ENCODE results near the gene CCDC184.

The CCDC184 gene

DNA sequence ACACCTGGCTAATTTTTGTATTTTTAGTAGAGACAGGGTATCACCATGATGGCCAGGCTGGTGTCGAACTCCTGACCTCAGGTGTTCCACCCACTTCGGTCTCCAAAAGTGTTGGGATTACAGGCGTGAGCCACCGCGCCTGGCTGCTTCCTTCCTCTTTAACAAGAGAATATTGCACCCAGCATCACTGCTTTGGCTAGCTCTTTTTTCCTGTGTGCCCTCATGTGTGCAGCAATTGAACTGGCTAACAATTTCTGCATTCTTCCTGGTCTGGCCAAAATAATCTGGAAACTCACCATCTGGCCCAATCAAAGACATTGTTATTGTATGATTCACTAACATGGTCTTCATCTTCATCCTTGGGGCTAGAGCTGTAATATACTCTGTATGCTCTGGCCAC is 23.4 kb upstream of the CCDC184 start:
- Histone ChIP-seq H3K27me3 (ENCODE audit: control insufficient read depth, low read length) (no peaks in the 10 kb centered on the region), H4K20me1 (ENCODE audit: control insufficient read depth, insufficient read depth, low read depth, low read length) (no peaks in the 10 kb centered on the region), H3K4me1 (ENCODE audit: control insufficient read depth, low read length) (peaks cover 21% of the 10 kb centered on the region), H3K9me3 (ENCODE audit: control insufficient read depth, insufficient read depth, low read length) (no peaks in the 10 kb centered on the region), H3K9me2 (replicated peaks; ENCODE audit: control insufficient read depth, low read length) (no peaks in the 10 kb centered on the region), H3K4me3 (ENCODE audit: low read length) (no peak overlapping the region), H3K27ac (ENCODE audit: low read depth, low read length) (no peak overlapping the region), H3F3A (ENCODE audit: control insufficient read depth, insufficient read depth) (0 out of 2 replicates have a peak, but pooled peaks cover 2% of the 10 kb centered on the region), H3K4me2 (ENCODE audit: low read length) (no peak overlapping the region), H3K36me3 (ENCODE audit: control insufficient read depth, low read length) (no peaks in the 10 kb centered on the region), H3K79me2 (ENCODE audit: control insufficient read depth, low read length) (peaks cover 16% of the 10 kb centered on the region)
- no peak for TF ChIP-seq EZH2phosphoT487 (IDR thresholded peaks at IDR 0.05; ENCODE audit: borderline replicate concordance, low read length)
- TF ChIP-seq, protein P1, sequence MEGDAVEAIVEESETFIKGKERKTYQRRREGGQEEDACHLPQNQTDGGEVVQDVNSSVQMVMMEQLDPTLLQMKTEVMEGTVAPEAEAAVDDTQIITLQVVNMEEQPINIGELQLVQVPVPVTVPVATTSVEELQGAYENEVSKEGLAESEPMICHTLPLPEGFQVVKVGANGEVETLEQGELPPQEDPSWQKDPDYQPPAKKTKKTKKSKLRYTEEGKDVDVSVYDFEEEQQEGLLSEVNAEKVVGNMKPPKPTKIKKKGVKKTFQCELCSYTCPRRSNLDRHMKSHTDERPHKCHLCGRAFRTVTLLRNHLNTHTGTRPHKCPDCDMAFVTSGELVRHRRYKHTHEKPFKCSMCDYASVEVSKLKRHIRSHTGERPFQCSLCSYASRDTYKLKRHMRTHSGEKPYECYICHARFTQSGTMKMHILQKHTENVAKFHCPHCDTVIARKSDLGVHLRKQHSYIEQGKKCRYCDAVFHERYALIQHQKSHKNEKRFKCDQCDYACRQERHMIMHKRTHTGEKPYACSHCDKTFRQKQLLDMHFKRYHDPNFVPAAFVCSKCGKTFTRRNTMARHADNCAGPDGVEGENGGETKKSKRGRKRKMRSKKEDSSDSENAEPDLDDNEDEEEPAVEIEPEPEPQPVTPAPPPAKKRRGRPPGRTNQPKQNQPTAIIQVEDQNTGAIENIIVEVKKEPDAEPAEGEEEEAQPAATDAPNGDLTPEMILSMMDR (IDR thresholded peaks at IDR 0.05; ENCODE audit: low read depth, low read length, poor library complexity, severe bottlenecking), result no peak

DNA sequence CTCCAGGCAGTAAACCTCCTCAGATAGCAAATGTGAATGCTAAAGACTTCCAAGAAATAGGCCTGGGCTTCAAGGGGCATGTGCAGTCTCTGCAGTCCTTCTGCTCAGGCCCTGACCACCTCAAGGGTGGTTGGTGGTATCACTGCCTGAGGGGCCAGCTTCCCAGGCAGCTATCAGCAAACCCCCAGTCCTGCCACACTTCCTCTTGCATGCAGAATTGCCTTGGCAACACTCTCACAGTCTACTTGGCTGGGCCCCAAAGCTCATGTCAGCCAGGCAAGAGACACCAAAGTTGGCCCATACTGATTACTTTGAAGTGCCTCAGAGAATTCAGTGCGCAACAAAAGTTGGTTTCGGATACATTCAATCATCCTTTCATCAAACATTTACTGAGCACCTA is 22.6 kb upstream of the CCDC184 start:
- 0 out of 2 replicates have a peak, but pooled peaks cover 2% of the 10 kb centered on the region for H3F3A ChIP-seq (ENCODE audit: control insufficient read depth, insufficient read depth)
- no peak overlapping the region for H3K27ac ChIP-seq (ENCODE audit: low read depth, low read length)
- H3K36me3 ChIP-seq (ENCODE audit: control insufficient read depth, low read length), result no peaks in the 10 kb centered on the region
- H3K4me2 ChIP-seq (ENCODE audit: low read length), result no peak overlapping the region
- no peaks in the 10 kb centered on the region for H3K9me2 ChIP-seq (replicated peaks; ENCODE audit: control insufficient read depth, low read length)
- H3K4me3 ChIP-seq (ENCODE audit: low read length), result no peak overlapping the region
- H4K20me1 ChIP-seq (ENCODE audit: control insufficient read depth, insufficient read depth, low read depth, low read length), result no peaks in the 10 kb centered on the region
- no peaks in the 10 kb centered on the region for H3K9me3 ChIP-seq (ENCODE audit: control insufficient read depth, insufficient read depth, low read length)
- peaks cover 13% of the 10 kb centered on the region for H3K79me2 ChIP-seq (ENCODE audit: control insufficient read depth, low read length)
- H3K27me3 ChIP-seq (ENCODE audit: control insufficient read depth, low read length), result peaks cover 5% of the 10 kb centered on the region; the same call in 1 of the 2 replicates
- peaks cover 21% of the 10 kb centered on the region for H3K4me1 ChIP-seq (ENCODE audit: control insufficient read depth, low read length)
- TF ChIP-seq EZH2phosphoT487 (IDR thresholded peaks at IDR 0.05; ENCODE audit: borderline replicate concordance, low read length), result no peak
- TF ChIP-seq, protein P1 (IDR thresholded peaks at IDR 0.05; ENCODE audit: low read depth, low read length, poor library complexity, severe bottlenecking), result no peak

DNA sequence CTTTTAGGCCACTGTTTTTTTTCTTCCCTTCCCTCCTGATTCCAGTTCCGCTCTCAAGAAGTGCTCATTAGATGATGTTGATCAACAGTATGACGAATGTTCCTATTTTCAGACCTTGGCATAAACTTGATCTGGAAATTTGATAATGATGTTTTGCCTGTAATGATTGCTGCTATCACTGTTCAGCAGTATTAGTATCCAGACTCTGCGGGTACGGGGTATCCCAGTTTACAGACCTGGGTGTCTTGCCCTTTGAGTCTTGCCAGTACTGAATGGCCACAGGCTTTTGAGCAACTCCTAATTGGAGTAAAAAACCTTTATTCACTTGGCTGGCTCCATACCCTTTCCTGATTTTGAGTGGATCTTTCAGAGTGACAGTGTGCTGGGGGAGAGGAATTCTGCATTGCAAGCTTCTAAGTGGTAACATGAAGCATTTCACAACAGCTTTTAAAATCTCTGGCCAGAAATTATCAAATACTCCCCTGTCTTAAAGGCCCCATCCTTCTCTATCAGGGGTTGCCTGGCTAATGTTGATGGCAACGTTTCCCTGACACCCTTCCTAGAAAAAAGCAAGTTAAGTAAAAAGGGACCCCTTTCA is 20.2 kb upstream of the CCDC184 start:
- Histone ChIP-seq H3K9me2 (replicated peaks; ENCODE audit: control insufficient read depth, low read length) (no peaks in the 10 kb centered on the region), H3K4me1 (ENCODE audit: control insufficient read depth, low read length) (peaks cover 5% of the 10 kb centered on the region), H4K20me1 (ENCODE audit: control insufficient read depth, insufficient read depth, low read depth, low read length) (no peaks in the 10 kb centered on the region), H3K4me3 (ENCODE audit: low read length) (no peak overlapping the region), H3K79me2 (ENCODE audit: control insufficient read depth, low read length) (no peaks in the 10 kb centered on the region), H3K4me2 (ENCODE audit: low read length) (no peak overlapping the region), H3K36me3 (ENCODE audit: control insufficient read depth, low read length) (no peaks in the 10 kb centered on the region), H3K27me3 (ENCODE audit: control insufficient read depth, low read length) (peaks cover 5% of the 10 kb centered on the region; the same call in 1 of the 2 replicates), H3K27ac (ENCODE audit: low read depth, low read length) (no peak overlapping the region), H3K9me3 (ENCODE audit: control insufficient read depth, insufficient read depth, low read length) (no peaks in the 10 kb centered on the region), H3F3A (ENCODE audit: control insufficient read depth, insufficient read depth) (0 out of 2 replicates have a peak, but pooled peaks cover 2% of the 10 kb centered on the region)
- TF ChIP-seq, protein P1 (IDR thresholded peaks at IDR 0.05; ENCODE audit: low read depth, low read length, poor library complexity, severe bottlenecking), result no peak
- TF ChIP-seq EZH2phosphoT487 (IDR thresholded peaks at IDR 0.05; ENCODE audit: borderline replicate concordance, low read length), result no peak

All from DOHH2 (cell line).